ENCODE data around the gene GPC5.

Gene GPC5

DNA sequence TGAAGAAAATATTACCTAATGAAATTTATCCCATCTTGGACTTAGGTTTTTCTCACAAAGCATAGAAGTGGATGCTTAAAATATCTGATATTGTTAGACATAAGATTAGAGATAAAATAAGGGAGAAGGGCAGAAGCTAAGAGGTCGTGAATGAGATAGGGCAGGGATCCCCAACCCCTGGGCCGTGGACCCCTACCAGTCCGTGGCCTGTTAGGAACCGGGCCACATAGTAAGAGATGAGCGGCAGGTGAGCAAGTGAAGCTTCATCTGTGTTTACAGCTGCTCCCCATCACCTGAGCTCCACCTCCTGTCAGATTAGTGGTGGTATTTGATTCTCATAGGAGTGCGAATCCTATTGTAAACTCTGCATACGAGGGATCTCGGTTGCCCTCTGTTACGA is 202.9 kb downstream of the GPC5 start:
- no peak for DNase-seq

DNA sequence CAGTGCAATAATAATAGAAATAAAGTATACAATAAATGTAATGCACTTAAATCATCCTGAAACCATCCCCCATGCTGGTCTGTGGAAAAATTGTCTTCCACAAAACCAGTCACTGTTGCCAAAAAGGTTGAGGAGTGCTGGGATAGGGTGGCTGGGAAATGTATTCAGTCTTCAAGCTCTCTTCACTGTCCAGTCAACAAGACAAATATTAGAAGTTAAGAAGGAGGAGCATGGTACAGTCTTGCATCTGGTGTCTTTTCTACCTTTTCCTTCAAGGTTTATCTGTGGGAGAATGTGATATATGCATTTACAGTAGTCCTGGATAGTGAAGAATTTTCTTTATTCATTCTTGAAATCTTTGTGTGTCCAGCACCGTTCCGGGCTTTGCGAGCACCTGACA is 203.4 kb downstream of the GPC5 start:
- DNase-seq: no peak

DNA sequence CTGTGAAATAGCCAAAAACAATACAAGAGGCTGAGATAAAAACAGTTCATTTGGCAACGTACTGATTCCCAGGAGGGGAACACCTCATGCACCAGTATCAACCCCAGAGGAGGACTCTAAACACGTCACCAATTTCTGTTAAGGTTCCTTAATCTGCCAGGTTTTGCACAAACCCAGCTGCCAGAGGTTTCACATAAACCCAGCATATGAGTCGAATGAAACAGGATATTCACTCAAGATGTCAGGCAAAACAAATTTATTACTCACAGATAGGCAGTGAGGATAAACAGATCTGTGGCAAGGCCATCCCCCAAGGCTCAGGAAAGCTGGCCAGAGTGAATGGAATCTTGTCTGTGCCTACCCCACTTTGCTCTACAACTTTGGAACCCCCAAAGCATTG is 210.9 kb downstream of the GPC5 start:
- DNase-seq: no peak

DNA sequence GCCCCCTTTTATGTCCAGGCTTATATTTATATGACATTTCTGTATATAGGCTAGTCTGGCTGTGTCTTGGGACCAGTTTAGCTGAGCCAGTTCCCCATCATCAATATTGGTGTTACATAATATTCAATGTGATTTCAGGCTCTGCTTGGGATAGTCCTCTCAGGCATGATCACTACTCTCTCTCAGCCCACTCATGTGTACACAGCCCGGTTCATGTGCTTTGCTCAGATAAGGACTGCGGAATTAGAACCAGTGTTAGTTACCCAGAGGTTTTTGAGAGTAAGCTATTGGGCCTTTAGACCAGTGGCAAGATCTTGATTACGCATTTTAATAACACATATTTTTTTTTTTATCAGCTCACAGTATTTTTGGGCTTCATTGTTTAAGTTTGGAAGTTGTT is 219.9 kb downstream of the GPC5 start:
- no peak for DNase-seq

DNA sequence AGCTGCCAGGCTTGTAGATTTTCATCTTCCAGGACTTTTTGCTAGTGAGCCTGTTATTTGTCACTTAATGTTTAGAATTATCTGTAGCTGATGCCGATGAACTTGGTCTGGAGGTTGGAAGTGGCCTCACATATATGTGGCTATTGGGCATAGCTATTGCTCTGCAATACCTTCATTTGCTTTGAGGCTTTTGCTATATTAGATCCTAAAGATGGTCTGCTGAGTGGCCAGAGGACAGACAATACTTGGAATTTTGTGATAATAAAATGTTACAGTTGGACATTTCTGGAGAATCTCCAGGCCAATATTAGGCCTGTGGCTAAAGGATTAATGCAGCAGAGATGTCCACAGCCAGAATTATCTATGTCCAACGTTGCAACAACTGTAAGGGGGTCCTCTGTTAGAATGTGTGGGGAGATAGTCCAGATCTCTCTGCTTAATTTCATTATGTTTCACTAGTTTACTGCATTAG is 222.3 kb downstream of the GPC5 start:
- DNase-seq: no peak

DNA sequence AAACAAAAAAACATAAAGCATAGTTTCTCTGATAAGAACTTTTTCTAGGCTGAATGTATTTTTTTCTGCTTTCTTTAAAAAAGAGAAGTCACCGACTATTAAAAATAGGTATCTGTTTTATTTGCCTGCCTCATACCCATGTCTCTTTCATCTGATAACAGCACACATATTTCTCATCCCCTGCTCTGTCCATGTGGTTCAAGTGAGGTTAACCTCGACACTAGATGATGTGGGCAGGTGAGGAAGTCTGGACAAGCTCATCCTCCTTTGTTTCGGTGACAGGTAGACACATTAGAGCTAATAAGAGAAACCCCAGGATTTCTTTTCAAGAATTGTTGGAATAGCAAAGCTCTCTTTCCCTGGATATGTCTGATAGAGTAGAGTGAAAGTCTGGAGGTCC is 222.7 kb downstream of the GPC5 start:
- DNase-seq: no peak

DNA sequence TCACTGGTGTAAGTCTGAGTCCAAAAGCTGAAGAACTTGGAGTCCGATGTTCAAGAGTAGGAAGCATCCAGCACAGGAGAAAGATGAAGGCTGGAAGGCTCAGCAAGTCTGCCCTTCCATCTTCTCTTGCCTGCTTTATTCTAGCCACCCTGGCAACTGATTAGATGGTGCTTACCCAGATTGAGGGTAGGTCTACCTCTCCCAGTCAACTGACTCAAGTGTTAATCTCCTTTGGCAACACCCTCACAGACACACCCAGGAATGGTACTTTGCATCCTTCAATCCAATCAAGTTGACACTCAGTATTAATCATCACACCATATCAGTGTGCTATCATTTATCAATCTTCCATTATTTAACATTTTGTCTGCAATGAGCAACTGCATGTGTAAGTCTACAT is 223.5 kb downstream of the GPC5 start:
- no peak for DNase-seq

DNA sequence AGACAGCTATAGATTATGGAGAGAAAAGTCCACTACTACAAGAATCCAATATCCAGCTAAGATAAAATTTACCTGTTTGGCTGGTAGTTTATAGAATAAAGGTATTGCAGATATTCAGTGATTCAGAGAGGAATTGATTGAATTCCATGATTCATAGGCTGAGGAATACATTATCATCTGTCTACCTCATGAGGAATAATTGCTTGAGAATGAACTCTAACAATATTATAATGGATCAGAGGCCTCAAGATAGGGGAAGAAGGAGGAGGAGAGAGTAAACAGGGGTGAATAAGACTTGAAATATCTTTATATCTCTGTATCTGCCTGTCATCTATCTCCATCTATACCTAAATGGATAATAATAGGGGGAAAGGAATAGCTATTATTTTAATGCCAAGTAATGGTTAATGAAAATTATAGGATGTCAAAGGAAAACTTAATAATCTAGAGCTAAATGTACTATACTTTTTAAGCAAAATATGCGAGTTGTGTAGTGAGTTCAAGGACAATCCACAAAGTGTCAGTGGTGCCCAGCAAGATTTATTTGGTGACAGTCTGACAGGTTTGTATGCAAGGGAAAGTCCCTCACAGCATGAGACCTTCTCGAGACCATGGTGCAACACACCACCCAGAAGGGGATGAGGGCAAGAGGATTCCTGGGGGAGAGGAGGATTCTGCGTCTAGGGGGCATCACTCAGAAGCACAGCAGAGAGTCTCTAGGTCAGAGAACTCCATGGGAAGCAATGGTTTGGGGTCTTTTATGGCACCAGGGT is 224.5 kb downstream of the GPC5 start:
- DNase-seq: no peak

DNA sequence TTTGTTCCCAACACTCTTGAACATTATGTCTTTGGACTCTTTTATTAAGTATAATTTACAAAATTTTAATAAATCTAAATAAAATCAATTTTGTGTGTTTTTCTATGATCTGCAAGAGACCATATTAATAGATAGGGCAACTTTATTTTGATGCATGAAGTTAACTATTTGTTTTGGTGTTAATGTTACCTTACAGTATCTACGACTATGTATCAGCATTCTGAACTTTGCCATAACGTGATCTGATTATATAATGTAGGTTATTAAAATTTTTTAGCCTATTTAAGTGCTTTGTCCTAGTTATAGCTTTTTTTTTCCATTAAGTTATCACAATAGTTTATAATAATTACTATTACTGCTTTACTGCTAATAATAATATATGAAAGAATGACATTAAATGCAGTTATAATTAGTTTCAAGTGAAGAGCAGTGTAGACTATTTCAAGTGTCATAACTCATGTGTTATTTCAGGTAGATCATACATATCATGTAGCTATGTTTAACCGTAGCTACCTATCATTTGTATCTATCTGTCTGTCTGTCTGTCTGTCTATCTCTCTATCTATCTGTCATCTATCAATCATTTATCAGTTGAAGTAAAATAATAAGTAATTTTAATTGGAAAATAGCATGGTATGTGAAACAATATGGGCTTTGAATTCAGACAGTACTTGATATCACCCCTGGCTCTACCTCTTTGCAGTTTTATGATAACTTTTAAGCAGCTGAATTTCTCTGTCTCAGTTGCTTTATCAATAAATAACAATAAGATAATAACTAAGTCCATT is 229.7 kb downstream of the GPC5 start:
- DNase-seq: no peak

DNA sequence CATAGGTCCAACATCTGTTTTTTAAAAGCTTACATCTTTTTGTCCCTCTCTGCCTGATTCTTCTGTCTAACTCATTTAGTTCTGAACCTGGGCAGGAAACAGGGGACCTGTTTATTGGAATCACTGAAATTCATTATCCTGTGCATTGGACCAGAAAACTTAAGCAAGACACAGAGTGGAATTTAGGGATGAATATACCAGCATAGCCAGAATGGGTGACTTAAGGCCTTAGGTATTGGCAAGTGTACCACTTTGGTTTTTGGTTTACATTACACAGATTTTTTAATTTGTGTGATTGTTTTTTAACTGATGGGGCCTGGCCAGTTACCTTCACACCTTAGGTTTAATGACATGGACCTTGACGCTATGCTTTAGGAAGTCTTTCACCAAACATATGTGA is 232.5 kb downstream of the GPC5 start:
- no peak for DNase-seq

DNA sequence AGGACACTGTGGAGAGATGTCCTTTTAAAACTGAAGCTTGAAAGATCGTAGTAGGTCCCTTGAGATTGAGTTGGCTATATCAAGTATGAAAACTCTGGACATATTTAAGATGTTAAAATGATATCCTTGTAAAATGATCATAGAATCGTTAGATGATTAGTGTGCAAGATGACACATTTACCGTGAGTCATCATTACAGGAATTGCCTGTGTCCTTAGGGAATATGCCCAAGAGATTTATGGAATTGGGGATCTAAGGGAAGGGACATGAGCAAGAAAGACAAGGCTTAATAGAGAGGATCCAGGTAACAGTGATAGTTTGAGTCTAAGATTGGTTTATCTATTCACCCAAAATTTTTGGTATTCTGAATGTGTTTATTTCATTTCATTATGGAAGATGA is 233.7 kb downstream of the GPC5 start:
- DNase-seq: no peak

DNA sequence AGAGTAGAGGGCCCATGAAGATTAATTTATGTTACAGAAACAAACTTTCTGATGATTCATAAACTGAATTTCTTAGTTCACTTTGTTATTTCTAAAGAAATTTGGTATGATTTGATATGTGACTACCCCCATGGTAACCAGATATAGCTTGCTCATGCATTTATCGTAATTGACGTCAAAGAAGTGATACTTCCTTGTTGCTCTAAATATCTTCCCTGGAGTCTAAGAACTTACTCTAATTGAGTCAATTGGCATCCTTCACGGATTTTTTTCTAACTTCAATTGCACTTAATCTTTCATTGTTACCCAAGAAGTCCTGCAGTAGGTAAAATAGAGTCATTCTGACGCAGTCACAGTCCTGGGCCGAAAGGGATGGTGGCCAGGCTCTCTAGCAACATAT is 240.9 kb downstream of the GPC5 start:
- no peak for DNase-seq

DNA sequence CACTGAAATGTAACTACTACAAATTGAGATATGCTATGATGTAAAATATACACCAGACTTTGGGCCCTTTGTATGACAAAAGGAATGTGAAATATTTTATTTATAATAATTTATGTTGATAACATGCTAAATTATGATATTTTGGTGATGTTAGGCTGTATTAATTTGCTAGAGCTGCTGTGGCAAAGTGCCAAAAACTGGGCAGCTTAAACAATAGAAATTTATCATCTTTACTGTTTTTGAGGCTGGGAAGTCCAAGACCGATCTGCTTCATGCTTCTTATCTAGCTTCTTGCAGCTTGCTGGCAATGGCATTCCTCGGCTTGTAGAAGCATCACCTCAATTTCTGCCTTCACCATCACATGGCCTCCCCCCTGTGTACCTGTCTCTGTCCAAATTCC is 245.0 kb downstream of the GPC5 start:
- no peak for DNase-seq

DNA sequence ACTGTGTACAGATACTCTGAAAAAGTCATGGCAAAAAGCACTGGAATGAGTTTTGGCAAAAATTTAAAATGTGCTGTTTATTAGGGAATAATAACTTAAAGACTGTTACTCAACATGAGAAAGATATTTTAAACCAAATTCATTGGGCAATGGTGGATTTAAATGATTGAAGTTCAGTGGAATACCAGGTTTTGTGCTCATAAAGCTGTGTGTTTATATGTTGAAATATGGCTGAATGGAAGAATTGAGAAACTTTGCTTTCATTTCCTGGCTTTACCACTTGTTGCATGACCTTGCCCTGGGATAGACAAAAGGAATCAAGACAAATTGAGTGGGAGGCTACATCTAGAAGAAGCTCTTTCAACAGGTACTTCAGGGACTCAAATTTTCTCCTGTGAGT is 246.4 kb downstream of the GPC5 start:
- no peak for DNase-seq

DNA sequence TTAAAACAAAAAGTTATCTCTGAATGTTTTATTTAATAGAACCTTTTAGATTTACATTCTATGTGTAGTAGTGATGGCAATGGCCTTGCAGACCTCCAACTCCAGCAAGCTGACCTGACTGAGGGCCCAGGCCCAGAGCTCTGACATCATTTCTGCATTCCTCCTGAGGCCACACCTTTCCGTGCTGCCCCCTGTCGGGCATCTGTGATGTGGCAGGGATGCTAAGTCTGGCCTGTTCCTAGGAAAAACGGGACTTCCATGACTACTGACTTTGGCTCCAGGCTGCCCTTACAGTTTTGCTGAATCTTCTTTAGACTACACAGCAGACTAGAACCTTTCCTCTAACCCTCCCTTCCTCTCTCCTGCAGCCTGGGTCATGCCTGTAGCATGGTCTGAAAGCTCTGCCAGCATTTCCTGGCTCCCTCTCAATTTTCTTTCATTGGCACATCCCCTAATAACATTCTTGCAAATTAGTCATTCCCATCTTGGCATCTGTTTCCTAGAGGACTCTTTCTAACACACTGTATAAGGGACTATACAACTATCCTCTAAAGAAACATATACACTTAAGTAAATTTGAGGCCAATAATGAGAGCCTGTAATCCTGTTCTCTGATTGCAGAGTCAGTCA is 249.1 kb downstream of the GPC5 start:
- no peak for DNase-seq

DNA sequence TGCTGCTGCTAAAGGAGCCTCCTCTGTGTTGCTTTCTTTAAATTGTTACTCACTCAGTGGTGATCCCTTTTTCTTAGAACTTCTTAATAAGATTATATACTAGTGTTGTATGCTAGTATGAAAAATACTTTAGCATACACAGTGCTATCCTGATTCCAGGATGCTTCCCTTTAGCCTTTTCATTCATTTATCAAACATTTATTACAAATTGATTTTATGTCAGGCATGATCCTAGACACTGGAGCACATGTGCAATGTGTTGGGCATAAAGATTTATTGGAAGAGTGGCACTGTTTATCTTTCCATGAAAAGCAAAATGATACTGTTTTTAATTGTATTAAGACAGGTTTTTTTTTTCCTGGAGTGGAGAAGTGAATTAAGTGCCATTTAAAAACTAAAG is 249.6 kb downstream of the GPC5 start:
- no peak for DNase-seq

DNA sequence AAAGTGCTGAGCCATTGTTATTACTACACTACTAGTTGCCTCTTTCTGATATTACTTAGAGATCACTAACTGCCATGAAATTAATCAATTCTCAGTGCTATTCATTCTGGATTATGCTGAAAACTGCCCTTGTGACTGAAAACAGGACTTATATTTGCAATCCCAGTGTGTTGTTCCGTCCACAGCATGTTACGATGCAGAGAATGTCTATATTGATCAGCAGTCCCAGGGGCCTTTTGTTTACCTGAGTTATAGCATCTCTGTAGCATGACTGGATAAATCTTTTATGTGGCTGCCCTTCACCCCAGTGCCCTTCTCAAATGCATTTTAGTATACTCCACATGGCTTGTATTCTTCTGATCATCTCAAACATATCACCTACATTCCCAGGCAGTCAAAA is 251.0 kb downstream of the GPC5 start:
- no peak for DNase-seq

DNA sequence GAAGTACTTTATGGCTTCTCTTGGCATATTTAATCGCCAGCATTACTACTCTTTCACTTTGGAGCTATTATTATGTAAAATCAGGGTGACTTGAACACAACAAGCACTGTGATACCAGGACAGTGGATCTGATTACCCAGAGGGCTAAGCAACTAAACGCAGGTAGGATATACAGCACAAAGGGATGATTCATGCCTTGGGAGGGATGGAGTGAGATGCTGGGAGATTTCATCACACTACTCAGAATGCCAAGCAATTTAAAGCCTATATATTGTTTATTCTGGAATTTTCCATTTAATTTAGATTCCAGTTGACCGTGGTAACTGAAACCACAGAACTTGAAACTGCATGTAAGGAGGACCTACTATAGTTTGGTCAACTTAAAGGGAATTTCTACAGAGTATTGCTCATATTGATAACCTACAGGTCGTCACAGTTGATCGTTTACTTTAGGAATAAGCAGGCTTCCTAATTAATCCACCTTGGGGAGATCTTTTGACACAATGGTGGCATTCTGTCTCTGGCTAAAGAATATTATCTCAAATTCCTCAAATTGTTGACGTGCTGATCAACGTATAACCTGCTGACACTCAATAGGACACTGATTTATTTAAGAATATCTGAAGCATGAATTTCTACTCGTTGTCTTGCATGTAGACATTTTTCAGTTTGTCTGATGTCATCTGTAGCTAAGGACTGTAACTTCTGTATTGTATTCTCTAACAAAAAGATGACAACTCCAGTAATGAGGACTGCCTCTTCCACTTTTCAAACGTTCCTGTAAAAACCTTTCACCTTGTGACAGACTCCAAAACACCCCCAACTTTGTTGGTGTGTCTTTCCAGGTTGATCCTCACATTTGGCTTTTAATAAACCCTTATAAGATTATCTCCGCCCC is 254.2 kb downstream of the GPC5 start:
- no peak for DNase-seq

DNA sequence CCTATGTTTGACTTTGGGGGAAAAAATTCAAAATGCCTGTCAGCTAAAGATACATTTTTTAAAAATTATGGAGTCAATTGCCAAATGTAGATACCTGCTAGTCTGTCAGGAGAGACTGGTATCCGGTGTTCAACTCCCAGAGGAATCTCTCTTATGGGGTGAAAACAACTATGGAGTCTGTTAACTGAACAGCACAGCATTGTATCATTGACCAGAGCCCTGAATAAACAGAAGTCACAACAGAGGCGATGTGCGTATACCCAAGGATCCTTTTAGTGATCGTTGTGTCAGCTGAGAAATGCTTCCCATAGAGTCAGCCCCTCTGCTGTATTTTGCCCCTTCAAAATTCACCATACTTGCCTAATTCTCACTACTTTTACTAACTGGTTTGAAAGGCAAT is 257.3 kb downstream of the GPC5 start:
- DNase-seq: no peak

DNA sequence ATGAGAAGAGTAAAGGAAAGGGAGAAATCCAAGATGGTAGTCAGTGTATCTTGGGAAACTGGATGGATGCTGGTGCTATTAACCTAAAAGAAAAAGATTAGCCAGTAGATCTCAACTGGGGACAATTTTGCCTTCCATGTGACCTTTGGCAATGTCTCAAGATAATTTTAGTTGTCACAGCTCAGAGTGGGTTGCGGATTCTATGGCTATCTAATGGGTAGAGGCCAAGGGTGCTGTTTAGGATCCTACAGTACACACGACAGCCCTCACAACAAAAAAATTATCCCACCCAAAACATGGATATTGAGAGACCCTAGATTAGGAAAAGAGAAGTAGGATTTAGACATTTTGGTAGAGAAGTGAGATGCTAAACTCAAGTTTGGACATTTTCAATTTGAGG is 258.9 kb downstream of the GPC5 start:
- DNase-seq: no peak

DNA sequence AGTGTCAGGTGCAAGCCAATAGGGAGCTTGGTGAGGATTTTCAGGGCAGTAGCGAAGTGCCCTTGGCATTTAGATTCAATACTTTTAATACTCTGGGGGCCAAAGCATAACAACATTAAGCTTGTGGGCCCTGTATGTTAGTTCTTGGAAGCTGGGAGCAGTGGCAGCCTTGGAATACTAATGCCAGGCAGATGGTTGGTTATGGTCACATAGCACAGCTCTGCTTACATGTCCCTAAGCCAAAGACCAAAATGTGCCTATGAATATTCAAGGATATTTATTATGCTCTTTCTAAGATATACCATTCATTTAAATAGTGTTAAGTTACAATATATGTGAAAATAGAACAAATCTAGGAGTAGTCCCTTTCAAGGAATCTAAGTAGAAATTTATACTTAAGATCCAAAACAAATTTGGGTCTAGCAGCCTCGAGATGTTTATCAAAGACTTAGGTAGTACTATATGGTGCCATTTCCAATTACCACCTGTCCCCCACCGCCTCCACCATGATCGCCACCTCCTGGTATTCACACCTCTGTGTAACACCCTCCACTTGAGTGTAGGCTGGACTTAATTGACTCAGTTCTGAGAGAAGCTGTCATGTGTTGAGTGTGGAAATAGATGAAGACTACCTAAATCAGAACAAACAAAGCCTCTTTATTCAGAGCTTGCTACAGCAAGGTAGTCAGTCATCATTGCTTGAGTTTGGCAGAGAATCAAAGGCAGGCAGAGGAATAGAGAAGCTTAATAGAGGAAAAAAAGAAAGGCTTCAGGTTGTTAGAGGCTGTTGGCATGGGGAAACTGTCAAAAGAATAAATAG is 261.0 kb downstream of the GPC5 start:
- DNase-seq: no peak

DNA sequence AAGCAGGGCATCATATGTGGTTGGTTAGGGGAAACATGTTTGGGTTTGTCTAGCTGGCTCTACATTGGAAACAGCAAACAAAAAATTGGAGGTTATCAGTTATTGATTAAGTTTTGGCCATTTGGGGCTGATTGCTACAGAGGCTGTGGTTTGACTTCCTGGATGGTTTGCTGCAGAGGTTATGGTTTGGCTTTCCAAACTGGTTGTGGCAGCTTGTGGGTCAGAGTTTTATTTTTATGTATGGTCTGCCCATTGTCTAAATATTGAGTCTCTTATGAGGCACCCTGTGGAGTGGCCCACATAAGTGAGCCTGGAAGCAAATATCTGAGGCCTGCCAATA is 261.6 kb downstream of the GPC5 start:
- no peak for DNase-seq
